ENCODE data around the gene ARHGAP19.

DNA sequence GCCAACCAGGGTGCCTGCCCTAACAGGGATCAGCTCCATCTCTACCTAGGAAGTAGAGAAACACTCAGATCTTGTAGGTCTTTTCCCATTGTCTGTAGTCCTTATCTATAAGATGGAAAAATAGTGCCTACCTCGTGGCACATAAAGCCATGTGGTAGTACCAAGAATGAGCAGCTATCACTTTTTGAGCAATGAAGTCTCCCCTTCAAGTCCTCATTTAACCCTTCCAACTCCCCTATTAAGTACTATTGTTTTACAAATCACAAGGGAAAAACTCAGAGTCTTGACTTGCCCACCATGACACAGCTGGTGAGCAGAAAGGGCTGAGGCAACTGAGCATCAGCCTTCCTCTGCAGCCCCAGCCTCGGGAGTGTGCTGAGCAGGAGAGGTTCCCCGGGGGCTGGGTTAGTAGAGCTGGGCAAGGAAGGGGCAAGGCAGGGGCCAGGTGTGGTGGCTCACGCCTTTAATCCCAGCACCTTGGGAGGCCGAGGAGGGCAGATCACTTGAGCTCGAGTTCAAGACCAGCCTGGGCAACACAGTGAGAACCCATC, 38.8 kb upstream of the ARHGAP19 start:
- TF ChIP-seq EP300 (IDR thresholded peaks at IDR 0.05): no peak
- TF ChIP-seq, protein P1, sequence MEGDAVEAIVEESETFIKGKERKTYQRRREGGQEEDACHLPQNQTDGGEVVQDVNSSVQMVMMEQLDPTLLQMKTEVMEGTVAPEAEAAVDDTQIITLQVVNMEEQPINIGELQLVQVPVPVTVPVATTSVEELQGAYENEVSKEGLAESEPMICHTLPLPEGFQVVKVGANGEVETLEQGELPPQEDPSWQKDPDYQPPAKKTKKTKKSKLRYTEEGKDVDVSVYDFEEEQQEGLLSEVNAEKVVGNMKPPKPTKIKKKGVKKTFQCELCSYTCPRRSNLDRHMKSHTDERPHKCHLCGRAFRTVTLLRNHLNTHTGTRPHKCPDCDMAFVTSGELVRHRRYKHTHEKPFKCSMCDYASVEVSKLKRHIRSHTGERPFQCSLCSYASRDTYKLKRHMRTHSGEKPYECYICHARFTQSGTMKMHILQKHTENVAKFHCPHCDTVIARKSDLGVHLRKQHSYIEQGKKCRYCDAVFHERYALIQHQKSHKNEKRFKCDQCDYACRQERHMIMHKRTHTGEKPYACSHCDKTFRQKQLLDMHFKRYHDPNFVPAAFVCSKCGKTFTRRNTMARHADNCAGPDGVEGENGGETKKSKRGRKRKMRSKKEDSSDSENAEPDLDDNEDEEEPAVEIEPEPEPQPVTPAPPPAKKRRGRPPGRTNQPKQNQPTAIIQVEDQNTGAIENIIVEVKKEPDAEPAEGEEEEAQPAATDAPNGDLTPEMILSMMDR (IDR thresholded peaks at IDR 0.05): no peak

Data from esophagus muscularis mucosa (tissue), 3 donors.